ENCODE measurements around the gene TMEM130.
A peak's percentile ranks its signal among the peaks of the same experiment; 100 is the strongest.
"Not testable (repeated sequence)": the region's sequence is repeated elsewhere in the genome, so short reads cannot be mapped to it uniquely, and the experiment has no call there.

Gene TMEM130

GRCh38 chr7:98852826-98853225 lies 17.0 kb downstream of the TMEM130 start:
- no peak overlapping the region for H3K4me3 ChIP-seq (ENCODE audit: low read depth, low read length)
- no peak for TF ChIP-seq CTCF (IDR thresholded peaks at IDR 0.05; ENCODE audit: borderline replicate concordance, insufficient read depth, low read depth, low read length)

- TF ChIP-seq CTCF (IDR thresholded peaks at IDR 0.05; ENCODE audit: borderline replicate concordance, insufficient read depth, low read depth, low read length) = no peak
- H3K4me3 ChIP-seq (ENCODE audit: low read depth, low read length) = no peak overlapping the region
Observed at GRCh38 chr7:98848918-98849317, 20.9 kb downstream of the TMEM130 start.

- not testable (repeated sequence) for H3K4me3 ChIP-seq (ENCODE audit: low read depth, low read length)
Observed at GRCh38 chr7:98842552-98842951, 27.3 kb downstream of the TMEM130 start.

- peak; percentile 97 for TF ChIP-seq CTCF (IDR thresholded peaks at IDR 0.05; ENCODE audit: borderline replicate concordance, insufficient read depth, low read depth, low read length)
- no peak overlapping the region for H3K4me3 ChIP-seq (ENCODE audit: low read depth, low read length)
Observed at GRCh38 chr7:98841179-98841997, 28.4 kb downstream of the TMEM130 start.

- no peak overlapping the region for H3K4me3 ChIP-seq (ENCODE audit: low read depth, low read length)
- TF ChIP-seq CTCF (IDR thresholded peaks at IDR 0.05; ENCODE audit: borderline replicate concordance, insufficient read depth, low read depth, low read length) = no peak
Observed at GRCh38 chr7:98840722-98841121, 29.1 kb downstream of the TMEM130 start.

GRCh38 chr7:98840096-98840495 lies 29.7 kb downstream of the TMEM130 start:
- TF ChIP-seq CTCF (IDR thresholded peaks at IDR 0.05; ENCODE audit: borderline replicate concordance, insufficient read depth, low read depth, low read length) = no peak
- no peak overlapping the region for H3K4me3 ChIP-seq (ENCODE audit: low read depth, low read length)

GRCh38 chr7:98837630-98837972 lies 32.2 kb downstream of the TMEM130 start:
- no peak for TF ChIP-seq CTCF (IDR thresholded peaks at IDR 0.05; ENCODE audit: borderline replicate concordance, insufficient read depth, low read depth, low read length)
- H3K4me3 ChIP-seq (ENCODE audit: low read depth, low read length) = no peak overlapping the region

All from GM12875 (cell line).